ENCODE data around the gene TCIRG1. TPM values are rescaled to one million over a fixed set of nuclear protein-coding genes. Genes with fewer than 3 reads are reported as not detected.

TCIRG1 gene
- total RNA-seq, 2 experiments from 2014 or later, result 129 to 138 TPM

DNA sequence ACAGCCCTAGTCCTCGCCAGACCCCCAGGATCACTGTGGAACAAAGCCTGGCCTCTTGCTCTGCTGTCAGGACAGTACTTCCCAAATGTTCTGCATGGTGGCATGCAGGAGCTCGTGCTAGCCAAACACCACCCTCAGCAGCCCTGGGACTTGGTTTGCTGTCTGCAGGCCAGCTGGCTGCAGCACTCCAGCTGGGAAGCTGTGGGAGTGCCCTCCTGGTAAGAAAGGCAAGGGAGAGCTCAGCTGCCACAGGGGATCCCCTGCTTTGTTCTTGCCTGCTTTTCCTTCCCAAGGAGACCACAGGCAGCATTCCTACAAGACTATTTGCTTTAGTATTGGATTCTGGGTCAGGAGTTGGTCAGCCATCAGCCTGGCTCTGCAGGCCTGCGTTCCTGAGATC is 27.9 kb downstream of the TCIRG1 start:
- CTCF ChIA-PET, result no interaction called here
- TF ChIP-seq, protein P1, sequence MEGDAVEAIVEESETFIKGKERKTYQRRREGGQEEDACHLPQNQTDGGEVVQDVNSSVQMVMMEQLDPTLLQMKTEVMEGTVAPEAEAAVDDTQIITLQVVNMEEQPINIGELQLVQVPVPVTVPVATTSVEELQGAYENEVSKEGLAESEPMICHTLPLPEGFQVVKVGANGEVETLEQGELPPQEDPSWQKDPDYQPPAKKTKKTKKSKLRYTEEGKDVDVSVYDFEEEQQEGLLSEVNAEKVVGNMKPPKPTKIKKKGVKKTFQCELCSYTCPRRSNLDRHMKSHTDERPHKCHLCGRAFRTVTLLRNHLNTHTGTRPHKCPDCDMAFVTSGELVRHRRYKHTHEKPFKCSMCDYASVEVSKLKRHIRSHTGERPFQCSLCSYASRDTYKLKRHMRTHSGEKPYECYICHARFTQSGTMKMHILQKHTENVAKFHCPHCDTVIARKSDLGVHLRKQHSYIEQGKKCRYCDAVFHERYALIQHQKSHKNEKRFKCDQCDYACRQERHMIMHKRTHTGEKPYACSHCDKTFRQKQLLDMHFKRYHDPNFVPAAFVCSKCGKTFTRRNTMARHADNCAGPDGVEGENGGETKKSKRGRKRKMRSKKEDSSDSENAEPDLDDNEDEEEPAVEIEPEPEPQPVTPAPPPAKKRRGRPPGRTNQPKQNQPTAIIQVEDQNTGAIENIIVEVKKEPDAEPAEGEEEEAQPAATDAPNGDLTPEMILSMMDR (IDR thresholded peaks at IDR 0.05), result no peak
- intact Hi-C loops (cut with micrococcal nuclease), result no loop called here

DNA sequence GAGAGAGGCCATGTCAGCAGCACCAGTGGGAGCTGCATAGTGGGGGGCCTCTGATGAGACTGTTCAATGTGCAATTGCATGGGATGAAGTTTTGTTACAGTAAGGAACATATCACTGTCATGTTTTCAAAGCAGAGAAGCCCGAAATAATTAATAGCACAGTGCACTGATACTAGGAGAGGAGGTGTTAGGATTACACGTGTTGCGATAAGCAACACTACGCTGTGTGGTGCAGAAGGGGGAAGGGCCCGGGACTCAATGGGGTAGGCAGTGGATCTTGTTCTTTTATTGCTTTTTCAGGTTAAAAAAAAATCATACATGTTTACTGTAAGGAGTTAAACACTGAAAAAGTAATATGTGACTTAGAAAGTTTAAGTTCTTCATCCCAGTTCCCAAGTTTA is 29.2 kb downstream of the TCIRG1 start:
- POLR2A ChIA-PET, result no interaction called here
- H3K9me3 Mint-ChIP-seq, result no peaks in the 10 kb centered on the region
- TF ChIP-seq, protein P1 (IDR thresholded peaks at IDR 0.05), result no peak
- H3K36me3 Mint-ChIP-seq (ENCODE audit: low read depth), result peaks cover 19% of the 10 kb centered on the region
- no peak overlapping the region for H3K4me3 Mint-ChIP-seq
- H3K4me1 Mint-ChIP-seq (ENCODE audit: low read depth), result no peaks in the 10 kb centered on the region
- DNase-seq, result no peak
- H3K27ac Mint-ChIP-seq, result no peak overlapping the region
- no peak for ATAC-seq
- no peaks in the 10 kb centered on the region for H3K27me3 Mint-ChIP-seq
- intact Hi-C loops (cut with micrococcal nuclease), result no loop called here
- CTCF ChIA-PET, result no interaction called here

More for the DNA sequence above, 27.9 kb downstream of the TCIRG1 start:
- POLR2A ChIA-PET, result no interaction called here
- no peak overlapping the region for H3K4me3 Mint-ChIP-seq
- no peak overlapping the region for H3K27ac Mint-ChIP-seq
- H3K9me3 Mint-ChIP-seq, result no peaks in the 10 kb centered on the region
- no peaks in the 10 kb centered on the region for H3K4me1 Mint-ChIP-seq (ENCODE audit: low read depth)
- no peak for ATAC-seq
- DNase-seq, result no peak
- no peaks in the 10 kb centered on the region for H3K27me3 Mint-ChIP-seq
- H3K36me3 Mint-ChIP-seq (ENCODE audit: low read depth), result peaks cover 28% of the 10 kb centered on the region

DNA sequence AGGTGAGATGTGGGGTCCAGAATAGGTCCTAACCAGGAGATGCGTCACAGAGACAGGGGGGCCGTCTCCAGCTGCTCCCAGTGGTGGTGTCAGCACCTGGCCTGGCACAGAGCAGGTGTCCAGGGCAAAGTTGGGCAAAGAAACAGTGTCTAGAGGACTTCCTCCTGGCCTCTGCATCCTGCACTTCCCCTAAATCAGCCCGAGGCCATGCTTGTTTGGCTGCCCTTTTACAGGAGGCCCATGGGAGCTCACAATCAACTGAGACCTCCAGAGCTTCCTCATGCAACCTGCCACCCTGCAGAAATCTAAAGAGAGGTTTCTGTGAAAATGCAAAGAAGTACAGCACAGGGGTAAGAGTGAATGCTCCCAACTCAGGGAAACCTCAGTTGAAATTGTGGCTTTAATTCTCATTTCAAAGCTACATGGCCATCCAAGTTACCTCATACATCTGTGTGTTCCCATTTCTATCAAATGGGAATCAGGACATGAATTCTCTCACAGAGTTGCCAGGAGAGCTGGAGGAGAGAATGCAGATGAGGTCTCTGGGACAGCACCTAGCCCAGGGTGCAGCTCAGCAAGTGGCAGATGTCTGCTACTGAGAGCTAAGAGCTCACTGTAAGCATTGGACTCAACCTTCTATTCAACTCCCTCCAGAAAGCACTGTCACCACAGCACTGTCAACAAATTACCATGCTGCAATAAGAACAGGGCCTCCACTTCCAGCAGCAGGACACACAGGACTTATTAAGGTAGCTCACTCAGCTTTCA is 32.6 kb downstream of the TCIRG1 start:
- ChIA-PET POLR2A (interaction anchor here (0.9 kb wide), 1 partner anchor 19 kb away, joined by 4 read pairs; no protein-coding TSS in a partner anchor), CTCF (no interaction called here)
- intact Hi-C loops (cut with micrococcal nuclease), result no loop called here
- Mint-ChIP-seq H3K27ac (no peak overlapping the region), H3K9me3 (no peaks in the 10 kb centered on the region), H3K4me1 (ENCODE audit: low read depth) (no peaks in the 10 kb centered on the region), H3K36me3 (ENCODE audit: low read depth) (peaks cover 11% of the 10 kb centered on the region), H3K4me3 (no peak overlapping the region), H3K27me3 (no peaks in the 10 kb centered on the region)
- TF ChIP-seq, protein P1 (IDR thresholded peaks at IDR 0.05), result no peak
- ATAC-seq (no peak), DNase-seq (no peak)

DNA sequence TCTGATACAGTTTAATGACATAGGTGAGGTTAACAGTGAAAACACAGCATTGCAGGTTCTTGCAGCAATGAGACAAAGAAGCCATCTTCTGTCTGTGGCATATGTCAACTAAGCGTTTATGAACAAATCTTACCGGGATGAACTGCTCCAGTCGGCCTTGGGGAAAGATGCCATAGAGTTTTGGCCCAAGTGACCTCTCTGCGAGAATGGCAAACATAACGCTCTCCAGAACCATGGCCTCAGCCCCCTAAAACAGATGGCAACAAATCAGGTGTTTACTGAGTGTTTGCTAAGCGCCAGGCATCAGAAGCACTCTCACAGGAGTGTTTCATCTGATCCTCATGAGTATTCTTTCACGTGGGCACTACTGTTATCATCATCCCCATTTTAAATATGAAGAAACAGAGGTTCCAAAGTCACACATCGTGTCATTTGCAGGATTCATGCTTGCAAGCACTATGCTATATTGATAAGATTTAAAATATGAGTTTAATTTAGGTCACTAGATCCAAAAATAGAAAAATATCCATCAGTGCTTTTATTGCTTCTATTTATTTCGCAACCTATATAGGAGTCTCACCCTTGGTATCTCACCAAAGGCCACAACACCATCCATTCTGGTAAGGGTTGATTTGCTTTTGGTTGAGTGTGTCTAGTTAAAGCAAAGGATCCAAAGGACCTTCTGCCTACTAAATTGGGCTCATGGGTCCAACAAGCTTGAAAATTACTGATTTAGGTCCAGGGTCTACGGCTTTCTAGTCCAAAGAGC is 35.9 kb downstream of the TCIRG1 start:
- Mint-ChIP-seq H3K4me1 (ENCODE audit: low read depth) (no peaks in the 10 kb centered on the region), H3K27ac (no peak overlapping the region), H3K27me3 (no peaks in the 10 kb centered on the region), H3K36me3 (ENCODE audit: low read depth) (peaks cover 6% of the 10 kb centered on the region), H3K9me3 (no peaks in the 10 kb centered on the region), H3K4me3 (no peak overlapping the region)
- DNase-seq, result no peak
- TF ChIP-seq, protein P1 (IDR thresholded peaks at IDR 0.05), result no peak
- CTCF ChIA-PET, result interaction anchor here (1.3 to 1.6 kb wide), 2 partner anchors 10 to 119 kb away, joined by 4 read pairs; no protein-coding TSS in a partner anchor
- no peak for ATAC-seq
- POLR2A ChIA-PET, result interaction anchor here (0.5 kb wide), 1 partner anchor 538 kb away, joined by 3 read pairs; no protein-coding TSS in a partner anchor
- intact Hi-C loops (cut with micrococcal nuclease), result no loop called here
